GM18505 (cell line): ENCODE data around the gene KRTAP10-2.

Experiments used
- ATAC-seq: cut with Tn5 transposase; IDR thresholded peaks from one replicate; pipeline ENCODE4 v1.9.1; 2021; ENCODE audit not compliant: unreplicated experiment
- POLR2A ChIP-seq: IDR thresholded peaks from 4 replicates; pipeline ENCODE4 v1.6.1; 2011; ENCODE audit warnings: borderline replicate concordance; ENCODE audit not compliant: insufficient read depth, insufficient read length; ENCODE audit errors: extremely low read depth

The KRTAP10-2 gene

DNA sequence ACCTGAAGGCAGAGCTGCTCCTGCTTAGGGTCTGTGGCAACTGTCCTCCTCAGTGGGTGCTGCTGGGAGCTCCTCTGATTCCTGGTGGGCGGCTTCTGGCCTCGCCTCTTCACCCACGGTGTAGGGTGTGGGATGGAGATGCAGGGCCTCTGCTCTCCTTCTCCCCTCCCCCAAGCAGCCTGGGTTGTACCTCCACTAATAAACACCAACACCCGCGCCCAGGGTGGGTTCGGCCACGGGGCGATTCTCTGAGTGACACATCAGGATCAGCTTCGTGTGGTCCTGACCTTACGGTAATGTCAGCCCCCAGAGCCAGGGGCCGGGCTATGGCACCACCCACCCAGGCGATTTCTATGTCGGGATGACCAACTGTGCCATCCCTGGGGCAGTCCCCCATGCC, 35.0 kb downstream of the KRTAP10-2 start:
- TF ChIP-seq POLR2A: no peak
- ATAC-seq: no peak

DNA sequence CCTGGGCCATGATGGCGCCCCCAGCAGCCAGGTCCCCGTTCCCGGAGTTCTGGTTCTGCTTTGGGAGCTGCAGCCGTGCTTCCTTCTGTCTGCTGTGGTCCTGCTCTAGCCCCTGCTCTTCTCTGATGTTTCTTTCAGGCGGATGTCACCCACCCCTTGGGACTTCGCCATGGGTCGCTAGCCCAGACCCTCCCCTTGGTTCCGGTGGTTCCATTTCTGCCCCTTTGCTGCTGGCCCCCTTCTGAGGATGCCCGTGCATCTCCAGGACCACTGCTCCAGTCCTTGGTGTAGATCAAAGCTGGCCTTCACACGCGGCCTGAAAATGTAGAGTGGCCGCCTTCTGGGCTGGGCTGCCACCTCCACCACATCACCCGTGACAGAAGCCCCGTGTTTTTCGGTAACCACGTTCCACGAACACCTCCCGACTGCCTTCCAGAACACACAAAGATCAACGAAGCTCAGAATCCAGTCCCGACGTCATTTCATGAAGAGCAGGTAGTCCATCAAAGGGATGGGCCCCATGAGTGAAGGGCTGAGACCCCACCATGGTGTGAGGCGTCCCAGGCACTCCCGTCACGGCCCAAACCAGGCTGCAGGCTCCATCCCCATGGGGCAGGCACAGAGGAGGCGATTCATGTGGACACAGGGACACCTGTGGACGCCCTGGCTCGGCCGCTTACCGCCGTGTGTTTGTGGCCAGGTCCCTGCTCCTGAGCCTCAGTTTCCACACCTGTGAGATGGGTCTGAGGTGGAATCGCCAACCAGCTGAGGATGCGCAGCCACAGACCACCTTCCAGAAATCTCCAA, 35.7 kb downstream of the KRTAP10-2 start:
- ATAC-seq: no peak
- TF ChIP-seq POLR2A: no peak

DNA sequence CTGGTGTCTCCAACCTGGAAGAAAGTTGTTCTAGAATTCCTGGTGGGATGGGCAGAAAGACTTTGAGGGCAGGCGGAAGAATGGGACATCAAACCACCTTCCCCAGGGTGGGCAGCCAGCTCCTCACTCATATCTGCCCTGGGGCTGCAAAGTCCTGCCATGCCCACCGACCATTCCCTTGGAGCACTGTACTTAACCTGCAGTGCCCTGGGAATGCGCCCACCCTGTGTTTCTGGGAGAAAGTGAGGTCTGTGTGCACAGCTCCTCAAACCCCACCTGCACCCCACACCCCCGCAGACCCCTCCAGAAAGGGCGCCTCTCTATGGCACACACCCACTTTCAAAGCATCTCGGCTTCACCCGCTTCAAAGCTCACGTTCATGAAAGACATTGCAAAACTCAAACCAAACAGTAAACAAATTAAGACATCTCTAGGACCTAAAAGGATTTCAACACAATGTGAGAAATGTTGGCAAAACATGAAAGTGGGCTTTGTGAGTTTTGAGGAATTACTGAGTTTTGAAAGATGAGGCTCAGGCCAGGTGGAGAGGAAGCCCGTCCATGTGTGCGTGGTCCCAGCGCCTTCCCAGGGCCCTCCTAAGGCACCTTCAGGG, 36.5 kb downstream of the KRTAP10-2 start:
- ATAC-seq: no peak
- TF ChIP-seq POLR2A: no peak

DNA sequence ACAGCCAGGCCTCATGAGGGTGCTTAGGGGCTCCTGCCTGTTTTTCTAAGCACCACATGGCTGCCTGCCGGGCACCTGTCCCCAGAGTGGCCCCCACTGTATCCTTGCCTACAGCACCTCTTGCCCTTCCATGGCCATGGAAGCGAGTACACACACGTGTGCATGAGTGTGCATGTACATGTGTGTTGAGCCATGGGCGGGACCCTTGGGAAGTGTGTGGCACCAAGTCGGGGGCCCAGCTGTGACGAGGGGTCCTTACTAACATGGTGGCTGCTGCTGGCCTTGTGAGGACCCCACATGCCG, 37.1 kb downstream of the KRTAP10-2 start:
- TF ChIP-seq POLR2A: no peak
- ATAC-seq: no peak

DNA sequence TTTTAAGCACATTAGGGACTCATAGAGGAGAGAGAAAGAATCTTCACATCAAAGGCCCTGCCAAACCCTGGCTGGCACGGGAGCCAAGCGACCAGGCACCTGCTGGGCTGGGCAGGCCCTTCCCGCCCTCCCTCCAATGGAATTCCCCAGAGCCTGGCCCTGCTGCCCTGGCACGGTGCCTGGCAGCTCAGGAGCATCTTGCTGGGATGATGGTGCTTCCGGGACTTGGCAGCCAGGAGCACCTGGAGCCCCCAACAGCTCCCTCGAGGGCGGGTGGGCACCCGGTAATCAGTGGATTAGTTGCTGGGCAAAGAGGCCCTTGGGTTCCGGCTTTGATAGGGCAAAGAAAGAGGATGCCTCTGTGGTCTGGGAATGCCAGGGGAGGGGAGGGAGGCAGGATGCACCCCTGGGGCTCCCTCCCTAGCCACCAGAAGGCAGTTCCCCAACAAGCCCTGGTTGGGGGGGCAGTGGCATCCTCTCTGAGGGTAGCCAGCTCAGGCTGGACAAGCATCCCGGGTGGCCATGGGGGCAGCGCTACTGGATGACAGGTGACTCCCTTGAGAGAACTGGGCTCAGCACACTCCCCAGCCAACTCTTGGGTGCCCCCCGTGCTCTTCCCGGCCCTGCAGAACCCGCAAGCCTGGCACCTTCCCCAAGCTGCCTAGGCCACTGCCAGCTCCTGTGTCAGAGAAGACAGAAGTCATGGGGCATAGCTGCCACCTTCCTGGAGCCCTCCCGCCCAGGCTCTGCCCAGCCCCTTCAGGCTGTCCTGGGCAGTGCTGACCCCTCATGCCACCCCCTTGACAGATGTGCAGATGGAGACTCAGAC, 37.7 kb downstream of the KRTAP10-2 start:
- ATAC-seq: no peak
- TF ChIP-seq POLR2A: no peak

DNA sequence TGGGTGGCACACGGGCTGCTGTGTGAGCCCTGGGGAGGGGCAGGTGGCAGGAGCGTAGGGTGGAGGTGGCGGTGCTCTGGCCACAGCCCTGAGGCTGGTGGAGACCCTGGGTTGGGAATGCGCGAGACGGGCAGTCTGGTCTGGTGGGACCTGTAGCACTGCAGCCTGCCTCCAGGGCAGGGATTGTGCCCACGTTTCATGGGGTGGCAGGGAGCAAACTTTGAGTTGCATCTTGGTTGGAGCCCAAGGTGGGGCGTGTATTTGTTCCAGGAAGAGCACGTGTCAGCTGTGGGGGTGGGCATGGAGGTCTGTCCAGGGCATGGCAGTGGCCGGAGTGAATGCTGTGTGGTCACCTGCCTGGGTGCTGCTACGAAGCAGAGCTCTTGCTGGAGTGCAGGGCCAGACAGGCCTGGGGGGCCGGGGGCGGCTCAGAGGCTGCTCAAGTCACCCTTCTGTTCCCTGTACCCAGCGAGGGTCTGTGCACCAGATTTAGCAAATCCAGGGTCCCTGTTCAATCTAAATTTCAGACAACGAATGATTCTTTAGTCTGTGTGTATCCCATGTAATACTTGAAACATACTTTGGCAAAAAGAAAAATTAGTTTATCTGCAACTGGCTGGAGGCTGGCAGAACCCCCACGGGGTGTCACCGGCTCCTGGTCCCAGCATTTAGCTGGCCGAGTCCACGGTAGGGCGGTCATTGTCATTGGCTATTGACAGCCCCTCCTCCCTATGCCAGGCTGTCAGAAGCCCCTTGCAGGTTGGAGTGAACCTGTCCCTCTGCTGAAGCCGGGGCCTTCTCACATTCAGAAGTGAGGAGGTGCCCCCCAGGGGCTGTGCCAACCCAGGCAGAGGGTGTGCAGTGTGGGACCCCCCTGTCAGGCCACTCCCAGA, 38.6 kb downstream of the KRTAP10-2 start:
- ATAC-seq: no peak
- TF ChIP-seq POLR2A: no peak

DNA sequence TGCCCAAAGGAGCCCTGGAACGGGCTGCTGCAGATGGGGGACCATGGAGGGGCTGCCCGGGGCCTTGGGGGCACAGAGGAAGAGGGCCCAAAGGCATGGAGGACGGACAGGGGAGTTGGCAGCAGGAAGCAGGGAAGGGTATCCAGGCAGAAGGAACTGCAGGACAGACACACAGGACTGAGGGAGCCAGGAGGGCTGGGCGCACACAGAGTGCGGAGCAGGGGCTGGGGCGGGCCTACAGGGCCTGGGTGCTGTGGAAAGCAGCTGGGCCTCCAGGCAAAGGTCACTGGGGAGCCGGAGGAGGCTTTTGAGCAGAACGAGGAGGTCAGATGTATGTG, 39.4 kb downstream of the KRTAP10-2 start:
- TF ChIP-seq POLR2A: no peak
- ATAC-seq: no peak

DNA sequence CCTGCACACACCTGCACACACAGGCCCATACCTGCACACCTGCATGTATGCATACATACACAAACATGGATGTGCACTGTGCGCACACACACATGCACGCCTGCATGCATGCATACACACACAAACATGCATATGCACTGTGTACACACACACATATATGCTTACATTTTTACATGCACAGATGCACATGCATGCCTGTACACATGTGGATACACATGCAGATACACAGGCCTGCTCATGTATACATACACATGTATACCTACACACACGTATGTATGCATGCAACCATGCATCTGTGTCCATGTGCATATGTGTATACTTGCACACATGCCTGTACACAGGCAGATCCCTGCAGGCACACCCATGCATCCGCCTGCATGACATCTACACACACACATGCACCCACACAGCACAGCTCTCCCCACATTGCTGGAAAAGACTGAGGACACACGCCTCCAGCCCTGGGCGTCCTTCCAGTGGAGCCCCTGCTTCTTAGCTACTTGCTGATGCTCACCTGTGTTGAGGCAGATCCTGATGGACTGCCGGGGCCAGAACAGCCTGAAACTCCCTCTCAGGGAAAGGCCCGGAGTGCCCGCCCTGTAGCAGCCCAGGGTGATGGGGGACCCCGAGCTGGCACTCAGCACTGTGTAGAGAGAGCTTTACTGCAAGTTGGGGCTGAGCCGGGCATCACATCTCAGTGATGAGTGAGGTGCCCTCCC, 39.9 kb downstream of the KRTAP10-2 start:
- no peak for ATAC-seq
- TF ChIP-seq POLR2A: no peak

DNA sequence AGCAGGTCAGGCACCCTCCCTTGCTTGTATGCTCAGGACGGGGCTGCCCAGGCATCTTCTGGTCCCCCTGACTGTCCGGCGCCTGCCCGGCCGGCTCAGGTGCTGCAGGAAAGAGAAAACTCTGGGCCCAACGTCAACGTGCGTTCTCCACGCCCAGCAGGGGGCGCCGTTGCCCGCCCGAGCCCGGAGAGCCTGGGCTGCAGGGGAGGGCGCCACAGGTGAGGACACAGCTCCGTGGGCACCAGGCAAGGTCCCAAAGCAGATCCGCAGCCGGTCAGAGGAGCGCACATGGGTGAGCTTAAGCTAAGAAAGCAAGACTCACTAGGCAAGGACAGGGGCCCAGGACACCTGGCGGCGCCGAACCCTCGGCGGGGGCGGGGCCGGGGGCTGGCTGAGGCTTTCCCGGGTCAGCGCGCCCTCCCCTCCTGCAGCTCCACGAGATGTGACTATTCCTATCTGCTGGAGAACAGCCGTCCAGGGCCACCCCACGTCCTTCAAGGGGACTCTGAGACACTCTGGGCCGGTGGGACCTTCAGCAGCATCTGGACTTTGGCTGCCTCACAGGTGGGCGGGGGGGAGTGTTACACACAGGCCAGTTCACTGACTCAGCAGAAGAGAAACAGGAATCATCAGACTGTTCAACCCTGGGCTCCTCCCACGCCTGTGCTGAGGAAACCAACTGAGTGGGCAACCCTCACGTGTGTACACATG, 40.6 kb downstream of the KRTAP10-2 start:
- ATAC-seq: no peak
- no peak for TF ChIP-seq POLR2A

DNA sequence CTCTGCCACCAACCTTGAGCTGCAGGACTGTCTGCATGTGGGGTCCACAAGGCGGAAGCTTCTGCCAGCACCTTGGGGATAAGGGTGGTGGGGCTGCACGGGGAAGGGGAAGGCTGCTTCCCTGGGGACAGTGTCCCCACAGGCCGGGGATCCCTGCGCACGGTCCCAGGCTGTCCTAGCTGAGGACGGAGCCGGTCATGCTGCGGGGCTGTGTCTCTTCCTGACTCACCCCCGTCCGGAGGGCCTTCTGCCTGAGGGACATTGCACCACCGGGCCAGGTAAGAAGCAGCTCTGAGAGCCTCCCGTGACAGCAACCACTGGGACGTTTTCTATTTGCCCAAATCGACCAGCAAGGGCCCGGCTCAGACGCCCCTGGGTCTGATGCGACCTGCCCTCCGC, 41.2 kb downstream of the KRTAP10-2 start:
- no peak for ATAC-seq

DNA sequence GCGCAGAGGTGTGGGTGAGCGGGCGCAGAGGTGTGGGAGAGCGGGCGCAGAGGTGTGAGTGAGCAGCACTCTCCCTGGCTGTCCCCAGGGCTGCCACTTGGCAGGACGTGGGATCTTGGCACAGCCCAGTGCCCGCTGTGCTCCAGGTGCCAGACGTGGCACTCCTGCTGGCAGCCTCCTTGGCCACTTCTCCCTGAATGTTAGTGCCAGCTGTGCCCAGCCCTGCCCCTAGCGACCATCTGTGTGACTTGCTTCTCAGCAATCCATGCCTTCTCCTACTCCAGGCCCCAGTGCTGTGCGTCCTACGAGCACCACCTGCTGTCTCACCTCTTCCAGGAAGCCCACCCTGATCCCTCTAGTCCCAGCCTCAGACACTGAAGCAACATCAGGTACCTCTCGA, 41.8 kb downstream of the KRTAP10-2 start:
- ATAC-seq: no peak
- no peak for TF ChIP-seq POLR2A

More for the DNA sequence above, 41.2 kb downstream of the KRTAP10-2 start:
- no peak for TF ChIP-seq POLR2A

DNA sequence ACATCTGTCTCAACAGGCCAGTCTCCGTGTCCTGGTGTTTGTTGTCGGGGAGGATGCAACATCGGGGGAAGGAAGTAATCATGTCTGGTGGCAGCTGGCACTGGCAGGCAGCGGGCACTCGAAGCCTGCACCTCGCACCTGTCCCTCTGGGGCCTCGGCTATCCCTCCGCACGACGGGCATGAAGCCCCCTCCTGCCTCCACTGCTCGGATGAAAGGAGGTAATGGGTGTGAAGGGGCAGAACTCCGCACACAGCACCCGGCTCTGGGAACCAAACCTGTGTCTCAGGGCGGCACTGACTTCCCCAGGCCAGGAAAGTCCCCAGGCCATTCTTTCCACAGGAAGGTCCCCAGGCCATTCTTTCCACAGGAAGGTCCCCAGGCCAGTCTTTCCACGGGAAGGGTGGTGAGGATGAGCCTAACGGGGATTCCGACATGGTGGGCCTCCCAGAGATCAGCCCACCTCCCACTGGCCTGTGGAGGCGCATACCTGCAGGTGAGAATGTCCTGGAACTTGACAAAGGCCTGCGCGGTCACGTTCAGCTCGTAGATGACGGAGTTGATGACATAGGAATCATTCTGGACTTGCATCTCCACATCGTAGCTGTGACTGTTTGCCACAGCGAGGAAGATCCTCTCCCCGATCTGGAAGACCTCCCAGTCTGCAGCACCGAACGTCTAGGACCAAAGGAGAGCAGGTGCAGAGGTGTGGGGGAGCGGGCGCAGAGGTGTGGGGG, 42.4 kb downstream of the KRTAP10-2 start:
- no peak for ATAC-seq

DNA sequence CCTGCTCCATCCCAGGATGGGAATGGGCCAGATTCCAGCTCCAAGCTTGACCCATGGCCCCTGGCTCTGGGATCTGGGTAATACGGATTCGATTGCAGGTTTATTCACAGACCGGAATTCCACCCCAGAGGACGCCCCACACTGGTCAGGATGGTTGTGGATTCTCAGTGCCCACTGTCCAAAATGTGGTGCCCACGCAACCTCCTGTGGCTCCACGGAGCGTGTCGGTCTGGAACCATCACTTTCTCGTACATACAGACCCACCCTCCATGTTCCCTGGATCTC, 42.9 kb downstream of the KRTAP10-2 start:
- no peak for TF ChIP-seq POLR2A

More for the DNA sequence above, 42.4 kb downstream of the KRTAP10-2 start:
- no peak for TF ChIP-seq POLR2A

More for the DNA sequence above, 42.9 kb downstream of the KRTAP10-2 start:
- ATAC-seq: no peak
